ENCODE data around the gene LPIN2. TPM values are rescaled to one million over a fixed set of nuclear protein-coding genes. Genes with fewer than 3 reads are reported as not detected.

Gene LPIN2
- total RNA-seq, 4 donors from 2014 or later = 39.4 to 68.0 (median 47.4) TPM

DNA sequence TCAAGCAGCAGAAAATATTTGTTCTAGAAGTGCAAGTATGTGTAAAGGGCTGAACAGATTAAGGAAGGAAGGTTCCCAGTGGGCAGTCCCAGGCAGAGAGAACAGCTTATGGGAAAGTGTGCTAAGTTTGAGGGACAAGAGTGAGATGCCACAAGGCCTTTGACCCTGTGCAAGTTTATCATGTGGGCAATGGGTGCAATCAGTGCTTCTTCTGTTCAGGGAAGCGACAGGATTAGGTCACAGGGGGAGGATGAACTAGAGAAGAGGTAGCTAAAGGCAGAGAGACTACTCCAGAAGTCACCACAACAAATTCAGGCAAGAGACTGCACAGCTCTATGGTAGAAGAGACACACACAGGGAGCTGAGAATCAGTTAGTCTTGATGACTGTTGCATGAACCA is 44.3 kb downstream of the LPIN2 start:
- TF ChIP-seq, protein P1, sequence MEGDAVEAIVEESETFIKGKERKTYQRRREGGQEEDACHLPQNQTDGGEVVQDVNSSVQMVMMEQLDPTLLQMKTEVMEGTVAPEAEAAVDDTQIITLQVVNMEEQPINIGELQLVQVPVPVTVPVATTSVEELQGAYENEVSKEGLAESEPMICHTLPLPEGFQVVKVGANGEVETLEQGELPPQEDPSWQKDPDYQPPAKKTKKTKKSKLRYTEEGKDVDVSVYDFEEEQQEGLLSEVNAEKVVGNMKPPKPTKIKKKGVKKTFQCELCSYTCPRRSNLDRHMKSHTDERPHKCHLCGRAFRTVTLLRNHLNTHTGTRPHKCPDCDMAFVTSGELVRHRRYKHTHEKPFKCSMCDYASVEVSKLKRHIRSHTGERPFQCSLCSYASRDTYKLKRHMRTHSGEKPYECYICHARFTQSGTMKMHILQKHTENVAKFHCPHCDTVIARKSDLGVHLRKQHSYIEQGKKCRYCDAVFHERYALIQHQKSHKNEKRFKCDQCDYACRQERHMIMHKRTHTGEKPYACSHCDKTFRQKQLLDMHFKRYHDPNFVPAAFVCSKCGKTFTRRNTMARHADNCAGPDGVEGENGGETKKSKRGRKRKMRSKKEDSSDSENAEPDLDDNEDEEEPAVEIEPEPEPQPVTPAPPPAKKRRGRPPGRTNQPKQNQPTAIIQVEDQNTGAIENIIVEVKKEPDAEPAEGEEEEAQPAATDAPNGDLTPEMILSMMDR (IDR thresholded peaks at IDR 0.05) = no peak
- TF ChIP-seq POLR2A (IDR thresholded peaks at IDR 0.05) = no peak
- no peak for DNase-seq
- Histone ChIP-seq H3K36me3 (no peaks in the 10 kb centered on the region), H3K4me1 (peaks cover 24 to 46% of the 10 kb centered on the region in 2 donors), H3K27ac (peak overlapping the region in 1 of 3 donors; percentile 63), H3K27me3 (no peaks in the 10 kb centered on the region), H3K9me3 (no peaks in the 10 kb centered on the region), H3K4me3 (replicated peaks in 1 of 3) (no peak overlapping the region)
- WGBS, 2 donors = 83 to 96% methylated on average over 1 of the region's 1 CpG
- intact Hi-C loops (cut with DNase I) = no loop called here

DNA sequence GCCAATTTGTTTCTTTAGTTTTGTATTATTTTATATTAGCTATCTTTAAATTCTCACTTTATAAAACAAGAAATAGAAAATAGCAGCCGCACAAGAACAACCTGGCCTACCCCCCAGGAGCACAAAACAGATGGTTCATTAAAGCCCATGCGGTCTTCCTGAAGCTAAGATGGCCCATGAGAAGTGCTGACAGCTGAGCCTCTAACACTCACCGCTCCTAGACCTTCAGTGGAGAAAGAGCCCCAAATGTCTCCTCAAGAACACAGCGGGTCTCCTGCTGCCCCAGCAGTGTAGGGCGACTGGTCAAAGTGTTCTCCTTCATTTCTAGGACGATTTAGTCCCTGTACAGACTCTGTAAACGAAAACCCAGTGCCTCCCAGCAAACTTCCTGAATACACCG is 45.1 kb downstream of the LPIN2 start:
- WGBS, 2 donors = 82 to 86% methylated on average over 8 of the region's 8 CpGs
- Histone ChIP-seq H3K27ac (peak overlapping the region in 2 of 3 donors; percentile 37 to 63), H3K4me1 (peaks cover 24 to 43% of the 10 kb centered on the region in 2 donors), H3K27me3 (no peaks in the 10 kb centered on the region), H3K9me3 (no peaks in the 10 kb centered on the region), H3K36me3 (no peaks in the 10 kb centered on the region), H3K4me3 (replicated peaks in 1 of 3) (no peak overlapping the region)
- intact Hi-C loops (cut with DNase I) = no loop called here
- TF ChIP-seq, protein P1 (IDR thresholded peaks at IDR 0.05) = no peak
- no peak for TF ChIP-seq POLR2A (IDR thresholded peaks at IDR 0.05)
- DNase-seq = no peak

DNA sequence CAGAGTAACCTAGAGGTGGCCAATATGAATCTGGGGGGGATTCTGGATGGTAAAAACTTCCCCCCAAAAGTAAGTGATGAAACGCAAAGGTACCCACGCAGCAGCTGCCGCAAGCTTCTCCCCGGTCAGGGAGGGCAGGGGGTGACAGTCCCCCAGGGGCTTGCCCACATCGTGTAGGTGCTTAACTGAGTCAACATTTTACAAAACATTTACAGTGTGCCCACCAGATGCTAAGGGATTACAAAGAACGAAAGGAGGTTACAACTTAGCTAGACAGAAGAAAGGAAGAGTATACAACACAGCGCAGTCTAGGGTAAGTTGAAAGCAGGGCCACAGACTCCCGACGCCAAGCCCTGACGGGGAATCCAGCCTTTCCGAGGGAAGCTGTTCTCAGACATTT is 45.6 kb downstream of the LPIN2 start:
- 88 to 94% methylated on average over 11 of the region's 11 CpGs for WGBS, 2 donors
- Histone ChIP-seq H3K27ac (peak overlapping the region in 1 of 3 donors; percentile 37), H3K4me1 (peaks cover 26 to 43% of the 10 kb centered on the region in 2 donors), H3K36me3 (no peaks in the 10 kb centered on the region), H3K9me3 (no peaks in the 10 kb centered on the region), H3K27me3 (no peaks in the 10 kb centered on the region), H3K4me3 (replicated peaks in 1 of 3) (no peak overlapping the region)
- no peak for DNase-seq
- intact Hi-C loops (cut with DNase I) = no loop called here
- no peak for TF ChIP-seq POLR2A (IDR thresholded peaks at IDR 0.05)
- TF ChIP-seq, protein P1 (IDR thresholded peaks at IDR 0.05) = no peak

- TF ChIP-seq POLR2A (IDR thresholded peaks at IDR 0.05) = no peak
- TF ChIP-seq, protein P1 (IDR thresholded peaks at IDR 0.05) = no peak
- no peaks in the 10 kb centered on the region for H3K27me3 ChIP-seq
- H3K9me3 ChIP-seq = no peaks in the 10 kb centered on the region
- intact Hi-C loops (cut with DNase I) = no loop called here
- H3K4me1 ChIP-seq = peaks cover 31 to 49% of the 10 kb centered on the region in 2 donors
- H3K4me3 ChIP-seq (replicated peaks in 1 of 3) = no peak overlapping the region
- DNase-seq = no peak
- H3K36me3 ChIP-seq = no peaks in the 10 kb centered on the region
- 96 to 100% methylated on average over 4 of the region's 4 CpGs for WGBS, 2 donors
- no peak overlapping the region for H3K27ac ChIP-seq
Measured at GRCh38 chr18:2966560-2966959, 46.4 kb downstream of the LPIN2 start.

- Histone ChIP-seq H3K27me3 (no peaks in the 10 kb centered on the region), H3K4me1 (peaks cover 32 to 50% of the 10 kb centered on the region in 2 donors), H3K36me3 (no peaks in the 10 kb centered on the region), H3K9me3 (no peaks in the 10 kb centered on the region), H3K4me3 (replicated peaks in 1 of 3) (no peak overlapping the region), H3K27ac (no peak overlapping the region)
- no peak for DNase-seq
- TF ChIP-seq, protein P1 (IDR thresholded peaks at IDR 0.05) = no peak
- no peak for TF ChIP-seq POLR2A (IDR thresholded peaks at IDR 0.05)
- WGBS, 2 donors = 89 to 96% methylated on average over 4 of the region's 4 CpGs
- intact Hi-C loops (cut with DNase I) = no loop called here
Measured at GRCh38 chr18:2965797-2966196, 47.1 kb downstream of the LPIN2 start.

Data from thyroid gland (tissue), 4 donors.